GM12891 (cell line): Measurements from ENCODE around the gene MTA2.
"Not testable (repeated sequence)": the region's sequence is repeated elsewhere in the genome, so short reads cannot be mapped to it uniquely, and the experiment has no call there.

ENCODE experiments used
- DNase-seq: peaks from one replicate; pipeline ENCODE4 v3.0.0; 2011; ENCODE audit warnings: low spot score; ENCODE audit not compliant: insufficient read length
- FAIRE-seq: peaks from 2 replicates; lab custom pipeline; 2011; peaks lifted over from hg19 to GRCh38; lab: Jason Lieb, UNC
- PAX5 ChIP-seq: IDR thresholded peaks from 2 replicates; pipeline ENCODE4 v1.6.1; 2011; ENCODE audit warnings: low read length, moderate library complexity, mild to moderate bottlenecking; ENCODE audit not compliant: insufficient read depth, severe bottlenecking
- POLR2A ChIP-seq: IDR thresholded peaks from 2 replicates; pipeline ENCODE4 v1.6.1; 2011; ENCODE audit warnings: low read depth, low read length, control low read depth
- POLR2AphosphoS5 ChIP-seq: IDR thresholded peaks from 2 replicates; pipeline ENCODE4 v1.6.1; 2011; ENCODE audit warnings: low read depth, low read length, control low read depth
- POU2F2 ChIP-seq: IDR thresholded peaks from 2 replicates; pipeline ENCODE4 v1.6.1; 2011; ENCODE audit warnings: low read depth, mild to moderate bottlenecking, control low read depth, low read length, moderate library complexity
- SPI1 ChIP-seq: IDR thresholded peaks from 2 replicates; pipeline ENCODE4 v1.6.1; 2011; ENCODE audit warnings: low read depth, low read length, control low read depth
- TAF1 ChIP-seq: IDR thresholded peaks from 2 replicates; pipeline ENCODE4 v1.6.1; 2011; ENCODE audit warnings: low read depth, low read length, control low read depth

The MTA2 gene

GRCh38 chr11:62632492-62632891 is 30.8 kb upstream of the MTA2 start:
- TF ChIP-seq SPI1: no peak
- no peak for TF ChIP-seq PAX5
- TF ChIP-seq POLR2AphosphoS5: no peak
- no peak for TF ChIP-seq POU2F2
- no peak for TF ChIP-seq TAF1
- no peak for TF ChIP-seq POLR2A
- FAIRE-seq: no peak

GRCh38 chr11:62627713-62628112 is 26.0 kb upstream of the MTA2 start:
- FAIRE-seq: no peak
- TF ChIP-seq TAF1 (no peak), POLR2A (no peak), POU2F2 (no peak), POLR2AphosphoS5 (no peak), PAX5 (no peak), SPI1 (no peak)

More at GRCh38 chr11:62632492-62632891, 30.8 kb upstream of the MTA2 start:
- no peak for DNase-seq

GRCh38 chr11:62622476-62623089 is 20.9 kb upstream of the MTA2 start:
- no peak for FAIRE-seq
- no peak for TF ChIP-seq POLR2A
- no peak for TF ChIP-seq PAX5
- TF ChIP-seq POLR2AphosphoS5: no peak
- no peak for TF ChIP-seq TAF1
- no peak for TF ChIP-seq SPI1
- no peak for TF ChIP-seq POU2F2

More at GRCh38 chr11:62627713-62628112, 26.0 kb upstream of the MTA2 start:
- DNase-seq: no peak

GRCh38 chr11:62621567-62622470 is 20.2 kb upstream of the MTA2 start, which contains the start of gene B3GAT3:
B3GAT3 (minus strand) TSS chr11:62621986; CDS start chr11:62621947, 39 bp downstream.
- FAIRE-seq (peak; percentile 96), DNase-seq (peak; percentile 98)
- TF ChIP-seq POU2F2 (peak; percentile 23; the same call in 1 of the 2 replicates), SPI1 (no peak), POLR2A (peak; percentile 64), PAX5 (no peak), TAF1 (peak; percentile 21; the same call in 1 of the 2 replicates), POLR2AphosphoS5 (peak; percentile 81)

More at GRCh38 chr11:62622476-62623089, 20.9 kb upstream of the MTA2 start:
- DNase-seq: no peak

GRCh38 chr11:62621027-62621566 is 19.4 kb upstream of the MTA2 start:
- no peak for TF ChIP-seq POLR2AphosphoS5
- TF ChIP-seq POU2F2: no peak
- TF ChIP-seq POLR2A: no peak
- no peak for TF ChIP-seq SPI1
- TF ChIP-seq TAF1: no peak
- FAIRE-seq: peak; percentile 43
- DNase-seq: no peak

- not testable (repeated sequence) for FAIRE-seq, DNase-seq
Observed at GRCh38 chr11:62616957-62617356, 15.3 kb upstream of the MTA2 start.

GRCh38 chr11:62615521-62615920 is 13.9 kb upstream of the MTA2 start:
- FAIRE-seq (no peak), DNase-seq (no peak)
- TF ChIP-seq PAX5: no peak
- no peak for TF ChIP-seq SPI1
- no peak for TF ChIP-seq TAF1
- TF ChIP-seq POU2F2: no peak
- TF ChIP-seq POLR2AphosphoS5: no peak
- TF ChIP-seq POLR2A: no peak

- TF ChIP-seq TAF1 (no peak), POLR2AphosphoS5 (no peak), PAX5 (no peak), POU2F2 (no peak), POLR2A (no peak), SPI1 (no peak)
- DNase-seq (no peak), FAIRE-seq (no peak)
Observed at GRCh38 chr11:62614275-62614674, 12.6 kb upstream of the MTA2 start.

- FAIRE-seq (no peak), DNase-seq (no peak)
- TF ChIP-seq PAX5 (no peak), TAF1 (no peak), POLR2AphosphoS5 (0 out of 2 replicates have a peak, but pooled peaks have one; percentile 34), SPI1 (no peak)
Observed at GRCh38 chr11:62613291-62613778, 11.7 kb upstream of the MTA2 start.
